ENCODE measurements around the gene NPTX1.

GRCh38 chr17:80478487-80479245 is 2.3 kb upstream of the NPTX1 start:
- TF ChIP-seq EZH2phosphoT487 (conservative IDR thresholded peaks at IDR 0.05; ENCODE audit: low read length) (no peak), CTCF (IDR thresholded peaks at IDR 0.05; ENCODE audit: insufficient read depth, low read length, poor library complexity, severe bottlenecking) (no peak)
